Measurements from ENCODE around the gene DNAJB6. TPM values are rescaled to one million over a fixed set of nuclear protein-coding genes. Genes with fewer than 3 reads are reported as not detected.

The DNAJB6 gene
- total RNA-seq, 1 donor from 2014 or later: 93.1 TPM

DNA sequence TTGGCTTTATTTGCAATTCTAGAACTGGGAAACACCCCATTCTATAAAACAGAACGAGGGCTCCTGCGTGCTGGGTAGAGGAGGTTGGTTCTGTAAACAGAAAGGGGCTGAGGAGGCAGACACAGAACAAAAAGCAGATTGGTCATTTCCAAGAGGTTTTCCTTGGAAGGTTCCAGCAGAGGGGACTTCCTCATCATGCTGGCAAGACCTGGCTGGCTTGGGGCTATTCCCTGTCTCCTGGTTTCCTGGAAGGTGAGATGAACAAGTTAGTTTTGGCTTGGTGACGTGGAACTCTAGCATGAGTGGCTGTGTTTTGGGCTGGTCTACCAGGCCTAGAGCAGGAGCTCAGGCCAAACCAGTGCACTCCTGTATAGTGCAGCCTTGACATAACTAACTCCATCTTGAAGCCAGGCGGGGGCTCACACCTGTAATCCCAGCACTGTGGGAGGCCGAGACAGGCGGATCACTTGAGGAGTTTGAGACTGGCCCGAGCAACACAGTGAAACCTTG is 26.1 kb upstream of the DNAJB6 start:
- no peak for TF ChIP-seq POLR2A (IDR thresholded peaks at IDR 0.05)
- Histone ChIP-seq H3K36me3 (no peaks in the 10 kb centered on the region), H3K27ac (no peak overlapping the region), H3K4me1 (no peaks in the 10 kb centered on the region), H3K4me3 (no peak overlapping the region), H3K27me3 (no peaks in the 10 kb centered on the region), H3K9me3 (no peaks in the 10 kb centered on the region)
- no peak for DNase-seq (ENCODE audit: extremely low spot score in 2 of 2)
- intact Hi-C loops (cut with DNase I): no loop called here

DNA sequence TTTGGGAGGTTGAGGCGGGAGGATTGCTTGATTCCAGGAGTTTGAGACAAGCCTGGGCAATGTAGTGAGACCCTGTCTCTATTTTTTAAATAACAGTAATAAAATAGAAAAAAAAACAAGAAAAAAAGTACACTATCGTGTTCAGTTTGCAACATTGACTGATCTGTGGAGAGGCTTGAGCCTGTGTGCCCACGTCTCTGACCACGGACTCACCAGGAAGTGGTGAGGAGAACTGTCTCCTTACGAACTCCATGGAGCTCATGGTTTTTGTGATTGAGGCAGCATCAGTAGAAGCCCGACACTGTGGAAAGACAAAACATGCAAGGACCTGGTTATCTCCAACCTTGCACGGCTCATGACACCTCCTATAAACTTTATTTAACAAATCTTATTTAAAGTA is 23.9 kb upstream of the DNAJB6 start:
- Histone ChIP-seq H3K27me3 (no peaks in the 10 kb centered on the region), H3K4me3 (no peak overlapping the region), H3K27ac (no peak overlapping the region), H3K4me1 (no peaks in the 10 kb centered on the region), H3K9me3 (no peaks in the 10 kb centered on the region), H3K36me3 (no peaks in the 10 kb centered on the region)
- no peak for DNase-seq (ENCODE audit: extremely low spot score in 2 of 2)
- intact Hi-C loops (cut with DNase I): no loop called here
- TF ChIP-seq POLR2AphosphoS5 (IDR thresholded peaks at IDR 0.05; ENCODE audit: insufficient read depth in 1 of 2, low read depth in 1 of 2): no peak
- no peak for TF ChIP-seq CTCF (IDR thresholded peaks at IDR 0.05)
- TF ChIP-seq POLR2A (IDR thresholded peaks at IDR 0.05): no peak

- TF ChIP-seq CTCF (IDR thresholded peaks at IDR 0.05) (no peak), POLR2A (IDR thresholded peaks at IDR 0.05) (no peak), POLR2AphosphoS5 (IDR thresholded peaks at IDR 0.05; ENCODE audit: insufficient read depth in 1 of 2, low read depth in 1 of 2) (no peak)
Observed at GRCh38 chr7:157313645-157314044, 23.2 kb upstream of the DNAJB6 start.

DNA sequence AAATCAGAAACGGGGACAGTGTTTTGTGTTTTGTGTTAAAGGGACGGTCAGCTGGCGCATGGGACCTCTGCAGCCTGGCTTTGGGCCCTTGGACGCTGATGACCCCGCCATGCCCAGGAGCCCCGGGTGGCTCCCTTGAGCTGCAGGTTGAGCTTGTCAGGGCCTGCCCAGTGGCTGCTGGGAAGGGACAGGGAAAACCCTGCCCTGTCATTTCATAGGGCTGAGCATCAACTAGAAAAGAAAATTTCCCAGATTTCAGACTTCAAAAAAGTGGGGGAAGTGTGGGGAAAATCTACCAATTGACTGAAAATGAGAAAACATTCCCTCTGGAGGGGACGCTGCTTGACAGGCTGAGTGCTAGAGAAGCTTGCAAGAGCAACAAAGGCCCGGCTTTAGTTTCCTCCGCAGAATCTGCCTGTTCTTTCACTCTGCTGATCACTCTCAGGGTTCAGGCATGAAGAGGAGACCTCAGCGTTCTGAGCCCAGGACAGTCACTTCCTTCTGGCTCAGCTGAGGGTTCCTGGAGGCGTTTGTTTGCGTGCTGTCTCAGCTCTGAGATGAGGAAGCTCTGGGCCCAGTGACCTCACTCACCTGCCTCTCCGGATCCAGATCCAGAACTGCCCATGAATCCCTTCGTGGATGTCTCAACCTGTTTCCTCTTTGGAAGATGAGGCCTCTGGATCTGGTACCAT is 18.6 kb upstream of the DNAJB6 start:
- Histone ChIP-seq H3K4me1 (no peaks in the 10 kb centered on the region), H3K4me3 (no peak overlapping the region), H3K36me3 (no peaks in the 10 kb centered on the region), H3K27ac (peak overlapping the region; percentile 54), H3K27me3 (no peaks in the 10 kb centered on the region), H3K9me3 (no peaks in the 10 kb centered on the region)
- DNase-seq (ENCODE audit: extremely low spot score in 2 of 2): no peak
- intact Hi-C loops (cut with DNase I): no loop called here
- TF ChIP-seq POLR2AphosphoS5 (IDR thresholded peaks at IDR 0.05; ENCODE audit: insufficient read depth in 1 of 2, low read depth in 1 of 2): no peak
- no peak for TF ChIP-seq CTCF (IDR thresholded peaks at IDR 0.05)
- TF ChIP-seq POLR2A (IDR thresholded peaks at IDR 0.05): no peak

More at GRCh38 chr7:157313645-157314044, 23.2 kb upstream of the DNAJB6 start:
- Histone ChIP-seq H3K27ac (no peak overlapping the region), H3K4me1 (no peaks in the 10 kb centered on the region), H3K27me3 (no peaks in the 10 kb centered on the region), H3K9me3 (no peaks in the 10 kb centered on the region), H3K4me3 (no peak overlapping the region), H3K36me3 (no peaks in the 10 kb centered on the region)
- intact Hi-C loops (cut with DNase I): no loop called here
- no peak for DNase-seq (ENCODE audit: extremely low spot score in 2 of 2)

DNA sequence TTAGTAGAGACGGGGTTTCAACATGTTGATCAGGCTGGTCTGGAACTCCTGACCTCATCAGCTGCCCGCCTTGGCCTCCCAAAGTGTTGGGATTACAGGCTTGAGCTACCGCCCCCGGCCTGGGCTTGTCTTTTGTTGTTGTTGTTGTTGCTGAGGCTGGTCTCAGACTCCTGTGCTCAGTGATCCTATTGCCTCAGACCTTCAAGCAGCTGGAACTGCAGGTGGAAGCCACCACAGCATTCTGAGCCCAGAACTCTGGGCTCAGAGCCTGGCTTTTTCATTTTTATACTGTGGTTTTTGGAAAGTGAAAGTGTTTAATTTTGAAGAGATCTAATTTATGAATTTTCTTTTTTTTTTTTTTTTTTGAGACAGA is 16.2 kb upstream of the DNAJB6 start:
- H3K27ac ChIP-seq: no peak overlapping the region
- no peak for DNase-seq (ENCODE audit: extremely low spot score in 2 of 2)
- TF ChIP-seq CTCF (IDR thresholded peaks at IDR 0.05) (no peak), POLR2AphosphoS5 (IDR thresholded peaks at IDR 0.05; ENCODE audit: insufficient read depth in 1 of 2, low read depth in 1 of 2) (no peak), POLR2A (IDR thresholded peaks at IDR 0.05) (no peak)
- intact Hi-C loops (cut with DNase I): no loop called here
- H3K27me3 ChIP-seq: no peaks in the 10 kb centered on the region
- H3K4me1 ChIP-seq: no peaks in the 10 kb centered on the region
- H3K9me3 ChIP-seq: no peaks in the 10 kb centered on the region
- no peaks in the 10 kb centered on the region for H3K36me3 ChIP-seq
- no peak overlapping the region for H3K4me3 ChIP-seq

All from vagina (tissue), 2 donors.